C4-2B (cell line): ENCODE data around the gene ATXN1.

ENCODE experiments used
- CTCF ChIP-seq: fragments of 450-650 bp; conservative IDR thresholded peaks from 2 replicates; pipeline ENCODE4 v1.5.1; 2017; ENCODE audit warnings: mild to moderate bottlenecking
- ZFX ChIP-seq: fragments of 450-650 bp; IDR thresholded peaks from 2 replicates; pipeline ENCODE4 v1.6.1; 2017

GRCh38 chr6:16758163-16758975, 2.9 kb downstream of the ATXN1 start:
- TF ChIP-seq CTCF, result no peak
- no peak for TF ChIP-seq ZFX
